WTC11 (cell line): ENCODE measurements around the gene NSD1. TPM values are rescaled to one million over a fixed set of nuclear protein-coding genes. Genes with fewer than 3 reads are reported as not detected.

ENCODE experiments used
- ATAC-seq: fragments of 200-7000 bp; cut with Tn5 transposase; 2 replicates; pipeline ENCODE4 v1.10.0; 2021; ENCODE audit warnings: mild to moderate bottlenecking, moderate library complexity
- CTCF ChIA-PET: fragments of 300-600 bp; sonication (Branson Sonifier 250); formaldehyde crosslinking; loops from one replicate; lab custom pipeline; 2021; ENCODE audit warnings: antibody characterized with exemption; lab: Charles Lee
- POLR2A ChIA-PET: fragments of 350-600 bp; sonication (Branson Sonifier 250); formaldehyde crosslinking; loops from one replicate; lab custom pipeline; 2021; ENCODE audit warnings: antibody characterized with exemption; lab: Charles Lee
- DNase-seq: peaks from one replicate; pipeline ENCODE4 v3.0.0; 2021; ENCODE audit warnings: low spot score
- H3K27ac Mint-ChIP-seq: 2 replicates; pipeline ENCODE4 v1.8.0; 2021; ENCODE audit warnings: mixed read lengths
- H3K27me3 Mint-ChIP-seq: 2 replicates; pipeline ENCODE4 v1.8.0; 2021; ENCODE audit warnings: low read depth, mild to moderate bottlenecking, moderate library complexity, mixed read lengths
- H3K36me3 Mint-ChIP-seq: 2 replicates; pipeline ENCODE4 v1.8.0; 2021; ENCODE audit warnings: mixed read lengths
- H3K4me1 Mint-ChIP-seq: 2 replicates; pipeline ENCODE4 v1.8.0; 2022; ENCODE audit warnings: mixed read lengths
- H3K4me3 Mint-ChIP-seq: 2 replicates; pipeline ENCODE4 v1.8.0; 2021; ENCODE audit warnings: mild to moderate bottlenecking, moderate library complexity, mixed read lengths
- H3K9me3 Mint-ChIP-seq: 2 replicates; pipeline ENCODE4 v1.8.0; 2021; ENCODE audit warnings: mixed read lengths
- AFF4 ChIP-seq: sonication (generic); formaldehyde crosslinking; IDR thresholded peaks from 2 replicates; pipeline ENCODE4 v1.8.1; 2023; ENCODE audit warnings: mild to moderate bottlenecking, missing genetic modification reagents, borderline replicate concordance
- ATF1 ChIP-seq: sonication (generic); formaldehyde crosslinking; IDR thresholded peaks from 2 replicates; pipeline ENCODE4 v1.8.1; 2023; ENCODE audit warnings: mild to moderate bottlenecking, moderate library complexity, missing genetic modification reagents
- CDX4 ChIP-seq: fragments of 250-450 bp; sonication (Bioruptor Pico); IDR thresholded peaks from 2 replicates; pipeline ENCODE4 v1.9.0; 2021; ENCODE audit warnings: moderate library complexity, mild to moderate bottlenecking, inconsistent platforms, borderline replicate concordance
- ELF4 ChIP-seq: sonication (generic); formaldehyde crosslinking; IDR thresholded peaks from 2 replicates; pipeline ENCODE4 v1.8.1; 2022; ENCODE audit warnings: low read depth, mild to moderate bottlenecking, moderate library complexity, missing genetic modification reagents
- EMX1 ChIP-seq: fragments of 250-450 bp; sonication (Bioruptor Pico); IDR thresholded peaks from 2 replicates; pipeline ENCODE4 v1.8.0; 2021; ENCODE audit warnings: mild to moderate bottlenecking
- ERG ChIP-seq: fragments of 250-450 bp; sonication (Bioruptor Pico); IDR thresholded peaks from 2 replicates; pipeline ENCODE4 v1.8.0; 2021; ENCODE audit warnings: mild to moderate bottlenecking
- ESRRA ChIP-seq: sonication (generic); formaldehyde crosslinking; IDR thresholded peaks from 2 replicates; pipeline ENCODE4 v1.8.1; 2022; ENCODE audit warnings: mild to moderate bottlenecking, missing genetic modification reagents, borderline replicate concordance
- FOXP1 ChIP-seq: sonication (generic); formaldehyde crosslinking; IDR thresholded peaks from 2 replicates; pipeline ENCODE4 v1.8.0; 2022; ENCODE audit warnings: missing genetic modification reagents, mild to moderate bottlenecking, moderate library complexity, borderline replicate concordance
- FOXP4 ChIP-seq: sonication (generic); formaldehyde crosslinking; IDR thresholded peaks from 2 replicates; pipeline ENCODE4 v1.8.0; 2022; ENCODE audit warnings: mild to moderate bottlenecking, missing genetic modification reagents
- IRF2 ChIP-seq: sonication (generic); formaldehyde crosslinking; IDR thresholded peaks from 2 replicates; pipeline ENCODE4 v1.8.0; 2022; ENCODE audit warnings: low read depth, missing genetic modification reagents, borderline replicate concordance
- KAT7 ChIP-seq: sonication (generic); formaldehyde crosslinking; IDR thresholded peaks from 2 replicates; pipeline ENCODE4 v1.8.1; 2023; ENCODE audit warnings: missing genetic modification reagents, mild to moderate bottlenecking, borderline replicate concordance
- MYBL2 ChIP-seq: sonication (generic); formaldehyde crosslinking; IDR thresholded peaks from 2 replicates; pipeline ENCODE4 v1.8.1; 2023; ENCODE audit warnings: mild to moderate bottlenecking, moderate library complexity, missing genetic modification reagents
- NFE2L1 ChIP-seq: sonication (generic); formaldehyde crosslinking; IDR thresholded peaks from 2 replicates; pipeline ENCODE4 v1.8.1; 2023; ENCODE audit warnings: missing genetic modification reagents
- OVOL2 ChIP-seq: fragments of 250-450 bp; sonication (Bioruptor Pico); IDR thresholded peaks from 2 replicates; pipeline ENCODE4 v1.9.0; 2021; ENCODE audit warnings: mild to moderate bottlenecking, borderline replicate concordance
- RELA ChIP-seq: sonication (generic); formaldehyde crosslinking; IDR thresholded peaks from 2 replicates; pipeline ENCODE4 v1.8.1; 2022; ENCODE audit warnings: missing genetic modification reagents, mild to moderate bottlenecking, borderline replicate concordance
- SMAD4 ChIP-seq: sonication (generic); formaldehyde crosslinking; IDR thresholded peaks from 2 replicates; pipeline ENCODE4 v1.8.0; 2022; ENCODE audit warnings: mild to moderate bottlenecking, missing genetic modification reagents
- SOX15 ChIP-seq: fragments of 250-450 bp; sonication (Bioruptor Pico); IDR thresholded peaks from 2 replicates; pipeline ENCODE4 v1.9.0; 2021; ENCODE audit warnings: mild to moderate bottlenecking
- ZNF138 ChIP-seq: sonication (generic); formaldehyde crosslinking; conservative IDR thresholded peaks from 2 replicates; pipeline ENCODE4 v1.8.1; 2022; ENCODE audit warnings: mild to moderate bottlenecking, moderate library complexity, missing genetic modification reagents
- ZNF317 ChIP-seq: sonication (generic); formaldehyde crosslinking; IDR thresholded peaks from 2 replicates; pipeline ENCODE4 v1.8.1; 2023; ENCODE audit warnings: low read depth, mild to moderate bottlenecking, moderate library complexity, missing genetic modification reagents, borderline replicate concordance
- ZNF423 ChIP-seq: fragments of 250-450 bp; sonication (Bioruptor Pico); IDR thresholded peaks from 2 replicates; pipeline ENCODE4 v2.1.2; 2022; ENCODE audit warnings: mild to moderate bottlenecking, moderate library complexity
- total RNA-seq: library from RNA; stranded (reverse); gene quantifications from 3 replicates; pipeline ENCODE4 v1.2.3, GENCODE V29; 2021
- TF ChIP-seq, protein P1 (sequence below): fragments of 200-600 bp; IDR thresholded peaks from 2 replicates; pipeline ENCODE4 v1.8.0; 2022; ENCODE audit warnings: antibody characterized with exemption
- TF ChIP-seq, protein P2 (sequence below): sonication (generic); formaldehyde crosslinking; IDR thresholded peaks from 2 replicates; pipeline ENCODE4 v1.8.1; 2023; ENCODE audit warnings: mild to moderate bottlenecking, moderate library complexity, missing genetic modification reagents

NSD1 gene
- total RNA-seq, 1 experiment from 2014 or later: 148 TPM

DNA sequence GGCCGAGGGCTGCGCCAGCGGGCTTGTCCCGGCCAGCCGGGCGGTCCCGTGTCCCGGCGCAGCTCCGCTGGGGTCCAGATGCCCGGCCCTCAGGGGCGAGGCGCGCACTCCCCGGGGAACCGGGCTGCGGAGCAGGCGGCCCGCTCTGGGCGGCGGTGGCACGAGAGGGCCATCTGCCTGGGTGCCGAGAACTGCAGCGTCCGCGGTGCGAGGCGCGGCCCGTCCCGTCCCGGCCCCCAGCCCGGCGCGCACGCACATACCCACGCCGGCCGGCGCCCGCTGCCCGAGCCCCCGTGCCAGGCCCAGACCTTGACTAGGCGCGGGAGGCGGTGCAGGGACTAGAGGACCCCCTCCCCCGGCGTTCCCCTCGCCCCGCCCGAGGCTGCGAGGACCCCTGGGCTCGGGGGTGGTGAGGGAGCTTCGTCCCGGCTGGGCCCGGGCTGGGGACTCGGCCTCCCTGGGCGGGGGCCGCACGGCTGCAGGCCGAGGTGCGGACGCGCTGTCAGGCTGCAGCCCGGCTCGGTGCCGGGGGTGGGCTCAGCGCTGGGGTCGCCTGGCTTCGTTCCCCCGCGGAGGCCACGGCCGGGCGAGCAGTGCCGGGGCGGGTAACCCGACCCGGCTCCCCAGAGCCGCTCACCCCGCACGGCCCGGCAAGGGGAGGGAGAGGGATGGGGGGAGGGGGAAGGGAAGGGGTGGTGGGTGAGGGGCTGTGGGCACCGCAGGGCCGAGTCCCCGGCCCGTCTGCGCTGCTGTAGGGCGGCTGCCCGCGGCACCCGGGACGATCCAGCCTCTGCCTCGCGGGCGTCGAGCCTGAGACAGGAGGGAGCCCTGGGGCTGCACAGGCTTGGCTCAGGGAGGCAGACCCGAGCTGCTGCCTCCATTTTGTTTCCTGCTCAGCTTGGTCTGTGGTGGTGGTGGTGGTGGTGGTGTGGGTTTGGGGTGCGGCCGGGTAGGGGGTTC lies 1.2 kb upstream of the NSD1 start:
- Mint-ChIP-seq H3K27me3 (no peaks in the 10 kb centered on the region; the same call in 1 of the 2 replicates), H3K27ac (no peak overlapping the region), H3K4me3 (peak overlapping the region; percentile 63), H3K9me3 (no peaks in the 10 kb centered on the region), H3K4me1 (peaks cover 44% of the 10 kb centered on the region), H3K36me3 (peaks cover 28% of the 10 kb centered on the region)
- DNase-seq: peak; percentile 59
- ATAC-seq: peak; percentile 36
- ChIA-PET POLR2A (interaction anchor here (0.6 to 1.6 kb wide), 9 partner anchors 8 to 316 kb away, joined by 3 to 5 read pairs (median 3); partner anchors contain the start of gene FGFR4), CTCF (interaction anchor here (1.3 to 3.4 kb wide), 4 partner anchors 21 to 177 kb away, joined by 5 to 22 read pairs (median 12); partner anchors contain the start of gene FGFR4)
- TF ChIP-seq ZNF138 (CRISPR knock-in tag): no peak
- 0 out of 2 replicates have a peak, but pooled peaks have one; percentile 33 for TF ChIP-seq IRF2
- no peak for TF ChIP-seq OVOL2 (CRISPR knock-in tag)
- TF ChIP-seq, protein P1, sequence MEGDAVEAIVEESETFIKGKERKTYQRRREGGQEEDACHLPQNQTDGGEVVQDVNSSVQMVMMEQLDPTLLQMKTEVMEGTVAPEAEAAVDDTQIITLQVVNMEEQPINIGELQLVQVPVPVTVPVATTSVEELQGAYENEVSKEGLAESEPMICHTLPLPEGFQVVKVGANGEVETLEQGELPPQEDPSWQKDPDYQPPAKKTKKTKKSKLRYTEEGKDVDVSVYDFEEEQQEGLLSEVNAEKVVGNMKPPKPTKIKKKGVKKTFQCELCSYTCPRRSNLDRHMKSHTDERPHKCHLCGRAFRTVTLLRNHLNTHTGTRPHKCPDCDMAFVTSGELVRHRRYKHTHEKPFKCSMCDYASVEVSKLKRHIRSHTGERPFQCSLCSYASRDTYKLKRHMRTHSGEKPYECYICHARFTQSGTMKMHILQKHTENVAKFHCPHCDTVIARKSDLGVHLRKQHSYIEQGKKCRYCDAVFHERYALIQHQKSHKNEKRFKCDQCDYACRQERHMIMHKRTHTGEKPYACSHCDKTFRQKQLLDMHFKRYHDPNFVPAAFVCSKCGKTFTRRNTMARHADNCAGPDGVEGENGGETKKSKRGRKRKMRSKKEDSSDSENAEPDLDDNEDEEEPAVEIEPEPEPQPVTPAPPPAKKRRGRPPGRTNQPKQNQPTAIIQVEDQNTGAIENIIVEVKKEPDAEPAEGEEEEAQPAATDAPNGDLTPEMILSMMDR: no peak
- peak; percentile 14; the same call in 1 of the 2 replicates for TF ChIP-seq MYBL2 (CRISPR knock-in tag)
- peak; percentile 71 for TF ChIP-seq ESRRA (CRISPR knock-in tag)
- TF ChIP-seq FOXP4: peak; percentile 37; the same call in 1 of the 2 replicates
- TF ChIP-seq, protein P2, sequence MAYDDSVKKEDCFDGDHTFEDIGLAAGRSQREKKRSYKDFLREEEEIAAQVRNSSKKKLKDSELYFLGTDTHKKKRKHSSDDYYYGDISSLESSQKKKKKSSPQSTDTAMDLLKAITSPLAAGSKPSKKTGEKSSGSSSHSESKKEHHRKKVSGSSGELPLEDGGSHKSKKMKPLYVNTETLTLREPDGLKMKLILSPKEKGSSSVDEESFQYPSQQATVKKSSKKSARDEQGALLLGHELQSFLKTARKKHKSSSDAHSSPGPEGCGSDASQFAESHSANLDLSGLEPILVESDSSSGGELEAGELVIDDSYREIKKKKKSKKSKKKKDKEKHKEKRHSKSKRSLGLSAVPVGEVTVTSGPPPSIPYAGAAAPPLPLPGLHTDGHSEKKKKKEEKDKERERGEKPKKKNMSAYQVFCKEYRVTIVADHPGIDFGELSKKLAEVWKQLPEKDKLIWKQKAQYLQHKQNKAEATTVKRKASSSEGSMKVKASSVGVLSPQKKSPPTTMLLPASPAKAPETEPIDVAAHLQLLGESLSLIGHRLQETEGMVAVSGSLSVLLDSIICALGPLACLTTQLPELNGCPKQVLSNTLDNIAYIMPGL: peak; percentile 69; the same call in 1 of the 2 replicates
- TF ChIP-seq ZNF423 (CRISPR knock-in tag): peak; percentile 53
- peak; percentile 30; the same call in 1 of the 2 replicates for TF ChIP-seq RELA (CRISPR knock-in tag)
- TF ChIP-seq EMX1: peak; percentile 64; the same call in 1 of the 2 replicates
- TF ChIP-seq ZNF317 (CRISPR knock-in tag): no peak
- TF ChIP-seq NFE2L1 (CRISPR knock-in tag): 0 out of 2 replicates have a peak, but pooled peaks have one; percentile 21
- TF ChIP-seq SOX15 (CRISPR knock-in tag): no peak
- 0 out of 2 replicates have a peak, but pooled peaks have one; percentile 64 for TF ChIP-seq ATF1 (CRISPR knock-in tag)
- no peak for TF ChIP-seq ERG
- TF ChIP-seq KAT7 (CRISPR knock-in tag): peak; percentile 6; the same call in 1 of the 2 replicates
- TF ChIP-seq SMAD4 (CRISPR knock-in tag): 0 out of 2 replicates have a peak, but pooled peaks have one; percentile 38
- TF ChIP-seq ELF4 (CRISPR knock-in tag): 0 out of 2 replicates have a peak, but pooled peaks have one; percentile 47
- TF ChIP-seq CDX4: no peak
- TF ChIP-seq AFF4 (CRISPR knock-in tag): no peak
- peak; percentile 8; the same call in 1 of the 2 replicates for TF ChIP-seq FOXP1 (CRISPR knock-in tag)
